ENCODE measurements around the gene SEC22C. TPM values are rescaled to one million over a fixed set of nuclear protein-coding genes. Genes with fewer than 3 reads are reported as not detected.

Gene SEC22C
- total RNA-seq, 1 donor from 2014 or later, result 73.3 TPM

- TF ChIP-seq CTCF (IDR thresholded peaks at IDR 0.05; ENCODE audit: insufficient read depth, low read length, poor library complexity, severe bottlenecking), result no peak
- H3K36me3 ChIP-seq (ENCODE audit: control insufficient read depth, insufficient read depth, low read length), result no peaks in the 10 kb centered on the region
- no peak for DNase-seq (ENCODE audit: low read depth)
Observed at GRCh38 chr3:42511736-42512135, 70.0 kb downstream of the SEC22C start.

GRCh38 chr3:42511201-42511600, 70.6 kb downstream of the SEC22C start:
- Histone ChIP-seq H3K36me3 (ENCODE audit: control insufficient read depth, insufficient read depth, low read length) (no peaks in the 10 kb centered on the region), H3K4me3 (ENCODE audit: low read depth, low read length) (no peak overlapping the region), H3K27me3 (ENCODE audit: control insufficient read depth, insufficient read depth, low read length) (peaks cover 5% of the 10 kb centered on the region)
- no peak for DNase-seq (ENCODE audit: low read depth)
- no peak for TF ChIP-seq CTCF (IDR thresholded peaks at IDR 0.05; ENCODE audit: insufficient read depth, low read length, poor library complexity, severe bottlenecking)

More at GRCh38 chr3:42511736-42512135, 70.0 kb downstream of the SEC22C start:
- Histone ChIP-seq H3K4me3 (ENCODE audit: low read depth, low read length) (no peak overlapping the region), H3K27me3 (ENCODE audit: control insufficient read depth, insufficient read depth, low read length) (peaks cover 5% of the 10 kb centered on the region)

DNA sequence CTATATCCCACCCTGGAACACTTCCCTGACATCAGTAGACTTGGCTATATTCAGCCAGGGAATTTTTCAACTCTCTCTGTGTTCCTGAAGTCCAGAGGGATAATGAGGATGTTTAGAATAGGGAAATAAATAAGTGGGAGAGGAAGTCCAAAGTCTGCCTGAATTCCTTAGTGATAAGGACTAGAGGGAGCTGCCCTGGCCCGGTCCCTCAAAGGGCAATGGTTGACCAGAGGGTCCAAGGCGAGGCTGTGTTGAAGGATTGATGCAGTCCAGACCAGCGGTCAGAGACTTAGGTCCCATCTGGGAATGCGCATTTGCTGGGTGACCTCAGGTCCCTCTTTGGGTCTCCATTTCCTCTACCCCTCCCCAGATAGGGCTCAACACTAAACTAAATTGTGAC, 71.4 kb downstream of the SEC22C start:
- Histone ChIP-seq H3K4me3 (ENCODE audit: low read depth, low read length) (no peak overlapping the region), H3K27me3 (ENCODE audit: control insufficient read depth, insufficient read depth, low read length) (peaks cover 5% of the 10 kb centered on the region), H3K36me3 (ENCODE audit: control insufficient read depth, insufficient read depth, low read length) (no peaks in the 10 kb centered on the region)
- no peak for DNase-seq (ENCODE audit: low read depth)
- no peak for TF ChIP-seq CTCF (IDR thresholded peaks at IDR 0.05; ENCODE audit: insufficient read depth, low read length, poor library complexity, severe bottlenecking)

GRCh38 chr3:42509111-42509510, 72.7 kb downstream of the SEC22C start:
- no peak overlapping the region for H3K4me3 ChIP-seq (ENCODE audit: low read depth, low read length)
- H3K27me3 ChIP-seq (ENCODE audit: control insufficient read depth, insufficient read depth, low read length), result peaks cover 6% of the 10 kb centered on the region
- no peaks in the 10 kb centered on the region for H3K36me3 ChIP-seq (ENCODE audit: control insufficient read depth, insufficient read depth, low read length)
- no peak for DNase-seq (ENCODE audit: low read depth)
- no peak for TF ChIP-seq CTCF (IDR thresholded peaks at IDR 0.05; ENCODE audit: insufficient read depth, low read length, poor library complexity, severe bottlenecking)

DNA sequence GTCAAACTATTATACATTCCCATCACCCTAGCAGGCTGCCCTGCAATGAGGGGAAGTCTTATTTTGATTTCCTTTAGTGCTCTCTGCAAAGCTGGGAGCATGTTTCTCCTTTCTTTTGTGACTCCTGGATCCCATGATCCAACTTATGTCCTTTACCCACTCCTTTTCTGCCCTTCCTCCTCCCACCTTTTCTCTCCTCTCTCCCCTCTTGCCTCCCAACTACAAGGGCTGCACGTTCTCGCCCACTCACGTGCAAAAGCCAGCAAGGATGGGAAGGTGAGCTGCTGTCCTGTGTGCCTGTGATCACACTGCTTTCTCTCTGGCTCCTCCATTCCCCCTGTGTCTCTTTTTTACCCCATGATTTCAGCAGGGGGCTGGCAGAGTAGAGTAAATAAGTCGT, 73.2 kb downstream of the SEC22C start:
- Histone ChIP-seq H3K27me3 (ENCODE audit: control insufficient read depth, insufficient read depth, low read length) (peaks cover 9% of the 10 kb centered on the region), H3K36me3 (ENCODE audit: control insufficient read depth, insufficient read depth, low read length) (no peaks in the 10 kb centered on the region), H3K4me3 (ENCODE audit: low read depth, low read length) (no peak overlapping the region)
- no peak for TF ChIP-seq CTCF (IDR thresholded peaks at IDR 0.05; ENCODE audit: insufficient read depth, low read length, poor library complexity, severe bottlenecking)
- DNase-seq (ENCODE audit: low read depth), result no peak

GRCh38 chr3:42507761-42508335, 73.9 kb downstream of the SEC22C start:
- DNase-seq (ENCODE audit: low read depth), result no peak
- no peaks in the 10 kb centered on the region for H3K36me3 ChIP-seq (ENCODE audit: control insufficient read depth, insufficient read depth, low read length)
- no peak for TF ChIP-seq CTCF (IDR thresholded peaks at IDR 0.05; ENCODE audit: insufficient read depth, low read length, poor library complexity, severe bottlenecking)
- peaks cover 15% of the 10 kb centered on the region for H3K27me3 ChIP-seq (ENCODE audit: control insufficient read depth, insufficient read depth, low read length)
- no peak overlapping the region for H3K4me3 ChIP-seq (ENCODE audit: low read depth, low read length)
